Measurements from ENCODE around the gene ZNF202.

Gene ZNF202

GRCh38 chr11:123702139-123702538 lies 39.3 kb downstream of the ZNF202 start:
- Histone ChIP-seq H3K9me2 (ENCODE audit: low read depth, low read length) (no peaks in the 10 kb centered on the region), H3K4me2 (ENCODE audit: low read length) (no peak overlapping the region)

GRCh38 chr11:123700772-123701171 lies 40.7 kb downstream of the ZNF202 start:
- H3K36me3 ChIP-seq (ENCODE audit: insufficient read depth, low read length): no peaks in the 10 kb centered on the region
- H3K9me2 ChIP-seq (ENCODE audit: low read depth, low read length): no peaks in the 10 kb centered on the region
- H3K9ac ChIP-seq (ENCODE audit: low read length): no peak overlapping the region
- H3K79me2 ChIP-seq (ENCODE audit: insufficient read depth, low read length): no peaks in the 10 kb centered on the region
- no peaks in the 10 kb centered on the region for H4K20me1 ChIP-seq (ENCODE audit: insufficient read depth, low read length)
- no peak for TF ChIP-seq EZH2 (IDR thresholded peaks at IDR 0.05; ENCODE audit: borderline replicate concordance, low read length)
- no peak for TF ChIP-seq CTCF (IDR thresholded peaks at IDR 0.05; ENCODE audit: low read length)
- no peaks in the 10 kb centered on the region for H3K9me3 ChIP-seq (ENCODE audit: low read length)
- no peak overlapping the region for H2AFZ ChIP-seq (ENCODE audit: low read length)
- H3K4me2 ChIP-seq (ENCODE audit: low read length): no peak overlapping the region
- no peaks in the 10 kb centered on the region for H3K4me1 ChIP-seq (ENCODE audit: insufficient read depth, low read length, severe bottlenecking)
- H3K27me3 ChIP-seq (ENCODE audit: insufficient read depth, low read length): no peaks in the 10 kb centered on the region
- H3K4me3 ChIP-seq (ENCODE audit: low read depth, low read length, poor library complexity, severe bottlenecking): no peak overlapping the region
- no peak overlapping the region for H3K27ac ChIP-seq (ENCODE audit: low read depth, low read length, poor library complexity, severe bottlenecking)
- no peaks in the 10 kb centered on the region for H3F3A ChIP-seq (ENCODE audit: insufficient read depth, low read length)

More at GRCh38 chr11:123702139-123702538, 39.3 kb downstream of the ZNF202 start:
- Histone ChIP-seq H3K9me3 (ENCODE audit: low read length) (no peaks in the 10 kb centered on the region), H3K27me3 (ENCODE audit: insufficient read depth, low read length) (no peaks in the 10 kb centered on the region), H3K9ac (ENCODE audit: low read length) (no peak overlapping the region), H3K27ac (ENCODE audit: low read depth, low read length, poor library complexity, severe bottlenecking) (no peak overlapping the region), H3K4me1 (ENCODE audit: insufficient read depth, low read length, severe bottlenecking) (no peaks in the 10 kb centered on the region), H3K36me3 (ENCODE audit: insufficient read depth, low read length) (no peaks in the 10 kb centered on the region), H2AFZ (ENCODE audit: low read length) (no peak overlapping the region), H3K79me2 (ENCODE audit: insufficient read depth, low read length) (no peaks in the 10 kb centered on the region), H3K4me3 (ENCODE audit: low read depth, low read length, poor library complexity, severe bottlenecking) (no peak overlapping the region), H4K20me1 (ENCODE audit: insufficient read depth, low read length) (no peaks in the 10 kb centered on the region), H3F3A (ENCODE audit: insufficient read depth, low read length) (no peaks in the 10 kb centered on the region)
- TF ChIP-seq EZH2 (IDR thresholded peaks at IDR 0.05; ENCODE audit: borderline replicate concordance, low read length): no peak
- TF ChIP-seq CTCF (IDR thresholded peaks at IDR 0.05; ENCODE audit: low read length): no peak

DNA sequence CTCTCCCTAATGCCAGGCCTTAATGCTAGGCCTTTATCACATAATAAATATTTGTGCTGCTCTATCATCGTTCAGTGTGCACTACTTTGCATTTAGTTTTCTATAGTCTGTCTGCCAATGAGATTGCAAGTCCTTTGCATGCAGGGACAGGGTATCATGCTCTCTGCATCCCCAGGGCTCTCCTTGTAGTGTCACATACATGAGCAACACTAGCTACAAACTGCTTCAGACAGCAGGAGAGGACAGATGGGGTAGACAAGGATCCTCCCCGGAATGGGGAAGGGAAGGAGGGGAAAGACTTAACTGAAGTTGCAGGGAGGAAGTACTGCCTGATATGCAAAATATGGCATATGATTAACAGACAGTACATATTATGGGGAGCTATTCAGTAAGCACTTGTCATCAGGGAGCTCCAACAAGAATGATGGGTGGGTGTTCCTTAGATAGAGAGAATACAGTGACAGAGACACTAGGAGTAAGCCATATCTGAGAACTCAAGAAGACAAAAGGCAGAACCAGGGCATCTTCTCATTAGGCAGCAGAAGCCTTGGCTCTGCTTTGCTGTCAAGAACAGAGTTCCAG lies 42.8 kb downstream of the ZNF202 start:
- no peak overlapping the region for H3K4me2 ChIP-seq (ENCODE audit: low read length)
- no peak overlapping the region for H3K27ac ChIP-seq (ENCODE audit: low read depth, low read length, poor library complexity, severe bottlenecking)
- no peak overlapping the region for H2AFZ ChIP-seq (ENCODE audit: low read length)
- H4K20me1 ChIP-seq (ENCODE audit: insufficient read depth, low read length): no peaks in the 10 kb centered on the region
- no peaks in the 10 kb centered on the region for H3K79me2 ChIP-seq (ENCODE audit: insufficient read depth, low read length)
- no peaks in the 10 kb centered on the region for H3F3A ChIP-seq (ENCODE audit: insufficient read depth, low read length)
- H3K4me3 ChIP-seq (ENCODE audit: low read depth, low read length, poor library complexity, severe bottlenecking): no peak overlapping the region
- no peak for TF ChIP-seq CTCF (IDR thresholded peaks at IDR 0.05; ENCODE audit: low read length)
- TF ChIP-seq EZH2 (IDR thresholded peaks at IDR 0.05; ENCODE audit: borderline replicate concordance, low read length): no peak
- no peaks in the 10 kb centered on the region for H3K9me2 ChIP-seq (ENCODE audit: low read depth, low read length)
- H3K27me3 ChIP-seq (ENCODE audit: insufficient read depth, low read length): no peaks in the 10 kb centered on the region
- no peaks in the 10 kb centered on the region for H3K4me1 ChIP-seq (ENCODE audit: insufficient read depth, low read length, severe bottlenecking)
- H3K9me3 ChIP-seq (ENCODE audit: low read length): no peaks in the 10 kb centered on the region
- no peak overlapping the region for H3K9ac ChIP-seq (ENCODE audit: low read length)
- no peaks in the 10 kb centered on the region for H3K36me3 ChIP-seq (ENCODE audit: insufficient read depth, low read length)
